ENCODE results near the gene DENND1A. TPM values are rescaled to one million over a fixed set of nuclear protein-coding genes. Genes with fewer than 3 reads are reported as not detected.

The DENND1A gene
- total RNA-seq, 1 donor from 2014 or later = 23.0 TPM

- Histone ChIP-seq H3K4me1 (no peaks in the 10 kb centered on the region), H3K9me3 (no peaks in the 10 kb centered on the region), H3K27me3 (ENCODE audit: low read depth) (no peaks in the 10 kb centered on the region), H3K27ac (no peak overlapping the region), H3K36me3 (no peaks in the 10 kb centered on the region), H3K4me3 (no peak overlapping the region)
- TF ChIP-seq CTCF (IDR thresholded peaks at IDR 0.05) = no peak
- intact Hi-C loops (cut with DNase I) = loop anchor here (10.0 kb wide), 1 partner anchor 494 kb away; no protein-coding TSS in a partner anchor
- ATAC-seq (no peak), DNase-seq (no peak)
Observed at GRCh38 chr9:123540457-123540856, 389.5 kb downstream of the DENND1A start.

GRCh38 chr9:123537809-123538208 lies 392.1 kb downstream of the DENND1A start:
- DNase-seq = no peak
- Histone ChIP-seq H3K4me1 (no peaks in the 10 kb centered on the region), H3K27me3 (ENCODE audit: low read depth) (no peaks in the 10 kb centered on the region), H3K4me3 (no peak overlapping the region), H3K27ac (no peak overlapping the region), H3K9me3 (no peaks in the 10 kb centered on the region), H3K36me3 (no peaks in the 10 kb centered on the region)
- TF ChIP-seq CTCF (IDR thresholded peaks at IDR 0.05) = no peak
- intact Hi-C loops (cut with DNase I) = no loop called here
- ATAC-seq = no peak

GRCh38 chr9:123536455-123536868 lies 393.5 kb downstream of the DENND1A start:
- Histone ChIP-seq H3K36me3 (no peaks in the 10 kb centered on the region), H3K27me3 (ENCODE audit: low read depth) (no peaks in the 10 kb centered on the region), H3K4me1 (no peaks in the 10 kb centered on the region), H3K4me3 (no peak overlapping the region), H3K9me3 (no peaks in the 10 kb centered on the region), H3K27ac (no peak overlapping the region)
- ATAC-seq = no peak
- intact Hi-C loops (cut with DNase I) = no loop called here
- no peak for DNase-seq
- TF ChIP-seq CTCF (IDR thresholded peaks at IDR 0.05) = no peak

GRCh38 chr9:123534336-123534735 lies 395.6 kb downstream of the DENND1A start:
- no peaks in the 10 kb centered on the region for H3K27me3 ChIP-seq (ENCODE audit: low read depth)
- no peak for DNase-seq
- intact Hi-C loops (cut with DNase I) = no loop called here
- no peak for TF ChIP-seq CTCF (IDR thresholded peaks at IDR 0.05)
- peaks cover 7% of the 10 kb centered on the region for H3K9me3 ChIP-seq
- H3K36me3 ChIP-seq = no peaks in the 10 kb centered on the region
- no peak for ATAC-seq
- no peaks in the 10 kb centered on the region for H3K4me1 ChIP-seq
- no peak overlapping the region for H3K27ac ChIP-seq
- no peak overlapping the region for H3K4me3 ChIP-seq

GRCh38 chr9:123530244-123530643 lies 399.7 kb downstream of the DENND1A start:
- H3K4me1 ChIP-seq = no peaks in the 10 kb centered on the region
- no peak overlapping the region for H3K4me3 ChIP-seq
- no peak overlapping the region for H3K27ac ChIP-seq
- H3K9me3 ChIP-seq = peaks cover 7% of the 10 kb centered on the region
- DNase-seq (no peak), ATAC-seq (no peak)
- no peaks in the 10 kb centered on the region for H3K36me3 ChIP-seq
- no peak for TF ChIP-seq CTCF (IDR thresholded peaks at IDR 0.05)
- H3K27me3 ChIP-seq (ENCODE audit: low read depth) = no peaks in the 10 kb centered on the region
- intact Hi-C loops (cut with DNase I) = no loop called here

GRCh38 chr9:123528501-123528900 lies 401.4 kb downstream of the DENND1A start:
- Histone ChIP-seq H3K9me3 (peaks cover 7% of the 10 kb centered on the region), H3K27me3 (ENCODE audit: low read depth) (no peaks in the 10 kb centered on the region), H3K4me1 (no peaks in the 10 kb centered on the region), H3K36me3 (no peaks in the 10 kb centered on the region), H3K4me3 (no peak overlapping the region), H3K27ac (no peak overlapping the region)
- no peak for TF ChIP-seq CTCF (IDR thresholded peaks at IDR 0.05)
- ATAC-seq (no peak), DNase-seq (no peak)
- intact Hi-C loops (cut with DNase I) = no loop called here

All from lower lobe of right lung (tissue), 2 donors.